ENCODE measurements around the gene CAD.
"Not testable (repeated sequence)": the region's sequence is repeated elsewhere in the genome, so short reads cannot be mapped to it uniquely, and the experiment has no call there.

Gene CAD

GRCh38 chr2:27217173-27218121, at the start of gene CAD:
Gene CAD, plus strand, starts transcription at chr2:27217369. Its CDS starts 183 bp downstream, at chr2:27217552.
- Histone ChIP-seq H3K27me3 (ENCODE audit: control insufficient read depth in 5 of 5, insufficient read depth in 4 of 5, low read length in 5 of 5) (no peaks in the 10 kb centered on the region), H3K9ac (ENCODE audit: low read length in 5 of 5) (peak within 1 kb of the TSS; percentile 43 to 88 (median 66)), H3K36me3 (ENCODE audit: control insufficient read depth in 5 of 5, insufficient read depth in 5 of 5, low read length in 5 of 5) (peaks cover 5 to 30% (median 23%) of the 10 kb centered on the region in 5 donors), H3K27ac (ENCODE audit: low read depth, low read length) (no peak within 1 kb of the TSS), H3K9me3 (ENCODE audit: control insufficient read depth in 5 of 5, low read length in 5 of 5) (no peaks in the 10 kb centered on the region), H3K4me1 (ENCODE audit: control insufficient read depth in 5 of 5, insufficient read depth in 5 of 5, low read length in 5 of 5) (peaks cover 4 to 28% (median 25%) of the 10 kb centered on the region in 5 donors), H3K4me3 (ENCODE audit: low read depth in 1 of 5, low read length in 5 of 5) (peak within 1 kb of the TSS; percentile 75 to 86 (median 80))

GRCh38 chr2:27170581-27171337, 46.4 kb upstream of the CAD start:
- peaks cover 0 to 33% (median 24%) of the 10 kb centered on the region in 5 donors for H3K4me1 ChIP-seq (ENCODE audit: control insufficient read depth in 5 of 5, insufficient read depth in 5 of 5, low read length in 5 of 5)
- H3K9me3 ChIP-seq (ENCODE audit: control insufficient read depth in 5 of 5, low read length in 5 of 5), result no peaks in the 10 kb centered on the region
- H3K27ac ChIP-seq (ENCODE audit: low read depth, low read length), result peak overlapping the region; percentile 50
- H3K27me3 ChIP-seq (ENCODE audit: control insufficient read depth in 5 of 5, insufficient read depth in 4 of 5, low read length in 5 of 5), result no peaks in the 10 kb centered on the region
- H3K36me3 ChIP-seq (ENCODE audit: control insufficient read depth in 5 of 5, insufficient read depth in 5 of 5, low read length in 5 of 5), result no peaks in the 10 kb centered on the region
- no peak overlapping the region for H3K9ac ChIP-seq (ENCODE audit: low read length in 5 of 5)
- H3K4me3 ChIP-seq (ENCODE audit: low read depth in 1 of 5, low read length in 5 of 5), result peak overlapping the region in 1 of 5 donors; percentile 47

- Histone ChIP-seq H3K27me3 (ENCODE audit: control insufficient read depth in 5 of 5, insufficient read depth in 4 of 5, low read length in 5 of 5) (no peaks in the 10 kb centered on the region), H3K36me3 (ENCODE audit: control insufficient read depth in 5 of 5, insufficient read depth in 5 of 5, low read length in 5 of 5) (no peaks in the 10 kb centered on the region), H3K9me3 (ENCODE audit: control insufficient read depth in 5 of 5, low read length in 5 of 5) (no peaks in the 10 kb centered on the region)
These were observed 45.8 kb upstream of the CAD start for GRCh38 chr2:27171351-27171848.

GRCh38 chr2:27174638-27175037, 42.5 kb upstream of the CAD start:
- no peaks in the 10 kb centered on the region for H3K9me3 ChIP-seq (ENCODE audit: control insufficient read depth in 5 of 5, low read length in 5 of 5)
- no peaks in the 10 kb centered on the region for H3K36me3 ChIP-seq (ENCODE audit: control insufficient read depth in 5 of 5, insufficient read depth in 5 of 5, low read length in 5 of 5)
- H3K9ac ChIP-seq (ENCODE audit: low read length in 5 of 5), result no peak overlapping the region
- H3K27ac ChIP-seq (ENCODE audit: low read depth, low read length), result peak overlapping the region; percentile 52
- H3K4me1 ChIP-seq (ENCODE audit: control insufficient read depth in 5 of 5, insufficient read depth in 5 of 5, low read length in 5 of 5), result peaks cover 0 to 43% (median 31%) of the 10 kb centered on the region in 5 donors
- no peak overlapping the region for H3K4me3 ChIP-seq (ENCODE audit: low read depth in 1 of 5, low read length in 5 of 5)
- H3K27me3 ChIP-seq (ENCODE audit: control insufficient read depth in 5 of 5, insufficient read depth in 4 of 5, low read length in 5 of 5), result peaks cover 0 to 3% (median 0%) of the 10 kb centered on the region in 5 donors

More at GRCh38 chr2:27171351-27171848, 45.8 kb upstream of the CAD start:
- Histone ChIP-seq H3K4me1 (ENCODE audit: control insufficient read depth in 5 of 5, insufficient read depth in 5 of 5, low read length in 5 of 5) (peaks cover 0 to 33% (median 24%) of the 10 kb centered on the region in 5 donors), H3K4me3 (ENCODE audit: low read depth in 1 of 5, low read length in 5 of 5) (no peak overlapping the region), H3K9ac (ENCODE audit: low read length in 5 of 5) (no peak overlapping the region), H3K27ac (ENCODE audit: low read depth, low read length) (peak overlapping the region; percentile 50)

GRCh38 chr2:27175330-27175729, 41.8 kb upstream of the CAD start:
- no peaks in the 10 kb centered on the region for H3K36me3 ChIP-seq (ENCODE audit: control insufficient read depth in 5 of 5, insufficient read depth in 5 of 5, low read length in 5 of 5)
- peak overlapping the region in 1 of 5 donors; percentile 57 for H3K9ac ChIP-seq (ENCODE audit: low read length in 5 of 5)
- H3K27ac ChIP-seq (ENCODE audit: low read depth, low read length), result peak overlapping the region; percentile 52
- H3K9me3 ChIP-seq (ENCODE audit: control insufficient read depth in 5 of 5, low read length in 5 of 5), result no peaks in the 10 kb centered on the region
- H3K4me3 ChIP-seq (ENCODE audit: low read depth in 1 of 5, low read length in 5 of 5), result no peak overlapping the region
- H3K4me1 ChIP-seq (ENCODE audit: control insufficient read depth in 5 of 5, insufficient read depth in 5 of 5, low read length in 5 of 5), result peaks cover 0 to 43% (median 33%) of the 10 kb centered on the region in 5 donors
- H3K27me3 ChIP-seq (ENCODE audit: control insufficient read depth in 5 of 5, insufficient read depth in 4 of 5, low read length in 5 of 5), result peaks cover 0 to 3% (median 0%) of the 10 kb centered on the region in 5 donors

GRCh38 chr2:27175781-27176180, 41.4 kb upstream of the CAD start:
- Histone ChIP-seq H3K27ac (ENCODE audit: low read depth, low read length) (peak overlapping the region; percentile 52), H3K4me1 (ENCODE audit: control insufficient read depth in 5 of 5, insufficient read depth in 5 of 5, low read length in 5 of 5) (peaks cover 0 to 41% (median 32%) of the 10 kb centered on the region in 5 donors), H3K9ac (ENCODE audit: low read length in 5 of 5) (peak overlapping the region in 1 of 5 donors; percentile 57)
- H3K36me3 ChIP-seq (ENCODE audit: control insufficient read depth in 5 of 5, insufficient read depth in 5 of 5, low read length in 5 of 5); H3K9me3 ChIP-seq (ENCODE audit: control insufficient read depth in 5 of 5, low read length in 5 of 5); H3K4me3 ChIP-seq (ENCODE audit: low read depth in 1 of 5, low read length in 5 of 5); H3K27me3 ChIP-seq (ENCODE audit: control insufficient read depth in 5 of 5, insufficient read depth in 4 of 5, low read length in 5 of 5): not testable (repeated sequence)

GRCh38 chr2:27177441-27178351, 39.5 kb upstream of the CAD start:
- Histone ChIP-seq H3K27ac (ENCODE audit: low read depth, low read length) (no peak overlapping the region), H3K27me3 (ENCODE audit: control insufficient read depth in 5 of 5, insufficient read depth in 4 of 5, low read length in 5 of 5) (peaks cover 0 to 3% (median 0%) of the 10 kb centered on the region in 5 donors), H3K36me3 (ENCODE audit: control insufficient read depth in 5 of 5, insufficient read depth in 5 of 5, low read length in 5 of 5) (no peaks in the 10 kb centered on the region), H3K9ac (ENCODE audit: low read length in 5 of 5) (no peak overlapping the region), H3K4me3 (ENCODE audit: low read depth in 1 of 5, low read length in 5 of 5) (no peak overlapping the region), H3K4me1 (ENCODE audit: control insufficient read depth in 5 of 5, insufficient read depth in 5 of 5, low read length in 5 of 5) (peaks cover 2 to 44% (median 37%) of the 10 kb centered on the region in 5 donors), H3K9me3 (ENCODE audit: control insufficient read depth in 5 of 5, low read length in 5 of 5) (no peaks in the 10 kb centered on the region)

- H3K4me3 ChIP-seq (ENCODE audit: low read depth in 1 of 5, low read length in 5 of 5), result no peak overlapping the region
- peaks cover 0 to 3% (median 0%) of the 10 kb centered on the region in 5 donors for H3K27me3 ChIP-seq (ENCODE audit: control insufficient read depth in 5 of 5, insufficient read depth in 4 of 5, low read length in 5 of 5)
- H3K27ac ChIP-seq (ENCODE audit: low read depth, low read length), result no peak overlapping the region
- H3K4me1 ChIP-seq (ENCODE audit: control insufficient read depth in 5 of 5, insufficient read depth in 5 of 5, low read length in 5 of 5), result peaks cover 2 to 52% (median 42%) of the 10 kb centered on the region in 5 donors
- no peak overlapping the region for H3K9ac ChIP-seq (ENCODE audit: low read length in 5 of 5)
- H3K9me3 ChIP-seq (ENCODE audit: control insufficient read depth in 5 of 5, low read length in 5 of 5), result no peaks in the 10 kb centered on the region
- H3K36me3 ChIP-seq (ENCODE audit: control insufficient read depth in 5 of 5, insufficient read depth in 5 of 5, low read length in 5 of 5), result no peaks in the 10 kb centered on the region
These were observed 38.7 kb upstream of the CAD start for GRCh38 chr2:27178469-27178868.

- Histone ChIP-seq H3K4me3 (ENCODE audit: low read depth in 1 of 5, low read length in 5 of 5) (no peak overlapping the region), H3K27me3 (ENCODE audit: control insufficient read depth in 5 of 5, insufficient read depth in 4 of 5, low read length in 5 of 5) (peaks cover 0 to 3% (median 0%) of the 10 kb centered on the region in 5 donors), H3K27ac (ENCODE audit: low read depth, low read length) (peak overlapping the region; percentile 92), H3K9ac (ENCODE audit: low read length in 5 of 5) (peak overlapping the region in 2 of 5 donors; percentile 19 to 79), H3K36me3 (ENCODE audit: control insufficient read depth in 5 of 5, insufficient read depth in 5 of 5, low read length in 5 of 5) (no peaks in the 10 kb centered on the region), H3K9me3 (ENCODE audit: control insufficient read depth in 5 of 5, low read length in 5 of 5) (no peaks in the 10 kb centered on the region), H3K4me1 (ENCODE audit: control insufficient read depth in 5 of 5, insufficient read depth in 5 of 5, low read length in 5 of 5) (peaks cover 5 to 59% (median 51%) of the 10 kb centered on the region in 5 donors)
These were observed 37.7 kb upstream of the CAD start for GRCh38 chr2:27179344-27180000.

Measured in subcutaneous abdominal adipose tissue (tissue), 5 donors.